HG03521 (cell line): Measurements from ENCODE around the gene CYP4F3.
"Not testable (repeated sequence)": the region's sequence is repeated elsewhere in the genome, so short reads cannot be mapped to it uniquely, and the experiment has no call there.

ENCODE experiments used
- ATAC-seq: cut with Tn5 transposase; IDR thresholded peaks from one replicate; pipeline ENCODE4 v1.9.1; 2021; ENCODE audit warnings: mild to moderate bottlenecking, moderate library complexity; ENCODE audit not compliant: unreplicated experiment

Gene CYP4F3, protein sequence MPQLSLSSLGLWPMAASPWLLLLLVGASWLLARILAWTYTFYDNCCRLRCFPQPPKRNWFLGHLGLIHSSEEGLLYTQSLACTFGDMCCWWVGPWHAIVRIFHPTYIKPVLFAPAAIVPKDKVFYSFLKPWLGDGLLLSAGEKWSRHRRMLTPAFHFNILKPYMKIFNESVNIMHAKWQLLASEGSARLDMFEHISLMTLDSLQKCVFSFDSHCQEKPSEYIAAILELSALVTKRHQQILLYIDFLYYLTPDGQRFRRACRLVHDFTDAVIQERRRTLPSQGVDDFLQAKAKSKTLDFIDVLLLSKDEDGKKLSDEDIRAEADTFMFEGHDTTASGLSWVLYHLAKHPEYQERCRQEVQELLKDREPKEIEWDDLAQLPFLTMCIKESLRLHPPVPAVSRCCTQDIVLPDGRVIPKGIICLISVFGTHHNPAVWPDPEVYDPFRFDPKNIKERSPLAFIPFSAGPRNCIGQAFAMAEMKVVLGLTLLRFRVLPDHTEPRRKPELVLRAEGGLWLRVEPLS

DNA sequence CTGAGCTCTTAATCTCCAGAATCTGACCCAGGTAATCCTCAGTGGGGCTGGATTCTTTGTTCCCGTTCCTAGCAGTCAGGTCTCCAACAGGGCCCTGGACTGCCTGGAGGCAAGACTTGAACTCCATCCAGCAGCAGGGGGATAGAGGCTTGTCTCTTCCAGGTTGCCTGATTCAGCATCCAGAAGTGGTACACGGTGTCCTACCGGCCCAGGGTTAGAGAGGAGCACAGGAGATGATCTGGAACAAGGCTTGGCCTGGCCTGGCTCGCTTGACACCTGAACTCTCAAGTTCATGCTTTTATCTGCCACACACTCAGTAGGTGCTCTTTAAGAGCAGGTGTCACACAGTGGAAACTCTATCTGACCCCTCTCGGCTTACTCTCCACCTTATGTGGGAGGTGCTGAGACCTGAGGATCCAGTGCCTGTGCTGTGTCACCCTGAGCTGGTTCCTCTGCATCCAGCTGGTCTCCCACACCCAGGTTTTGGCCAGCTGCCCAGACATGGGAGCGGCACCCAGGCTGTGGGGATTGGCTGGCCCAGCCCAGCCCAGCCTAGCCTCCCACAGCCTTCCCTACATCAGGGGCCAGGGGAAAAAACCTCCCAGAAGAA is at the start of gene CYP4F3:
TSS of gene CYP4F3 (plus strand) at position 604 of the 610 bp plus-strand sequence. CDS start 519 bp downstream, outside the sequence.
- ATAC-seq = no peak

DNA sequence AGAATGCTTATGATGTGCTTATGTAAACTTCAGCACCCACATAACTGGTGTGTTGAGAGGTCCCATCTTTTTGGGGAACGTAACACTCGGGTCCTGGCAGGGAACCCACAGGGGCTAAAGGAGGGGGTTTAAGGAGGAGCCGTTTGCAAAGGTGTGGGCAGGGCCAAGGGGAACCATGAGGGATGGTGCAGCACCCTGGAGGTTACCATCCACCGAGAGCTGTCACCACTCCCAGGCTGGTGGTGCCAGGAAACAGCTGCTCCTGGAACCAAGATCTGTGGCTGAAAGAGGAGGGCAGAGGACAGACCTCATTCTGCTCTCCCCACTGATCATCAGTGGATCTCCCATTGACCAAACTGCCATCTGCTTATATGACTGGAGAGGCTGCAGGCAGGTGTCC is 48.9 kb upstream of the CYP4F3 start:
- no peak for ATAC-seq

DNA sequence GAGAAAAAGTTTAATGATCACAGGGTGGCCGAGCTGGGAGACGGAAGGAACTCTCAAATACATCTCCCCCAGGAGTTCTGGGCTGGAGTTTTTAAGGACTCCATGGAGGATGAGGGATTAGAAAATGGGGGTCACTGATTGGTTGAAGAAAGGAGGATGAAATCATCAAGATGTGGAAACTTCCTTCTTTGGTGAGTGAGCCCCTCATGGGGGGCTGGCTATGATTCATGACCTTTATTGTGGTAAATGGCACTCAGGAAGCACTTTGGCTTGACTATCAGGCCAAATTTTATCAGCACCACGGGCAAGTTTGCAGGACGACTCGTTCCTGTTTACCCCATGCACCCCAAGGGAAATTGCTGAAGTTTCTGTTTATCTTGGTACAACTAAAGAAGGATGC is 48.2 kb upstream of the CYP4F3 start:
- ATAC-seq = not testable (repeated sequence)

DNA sequence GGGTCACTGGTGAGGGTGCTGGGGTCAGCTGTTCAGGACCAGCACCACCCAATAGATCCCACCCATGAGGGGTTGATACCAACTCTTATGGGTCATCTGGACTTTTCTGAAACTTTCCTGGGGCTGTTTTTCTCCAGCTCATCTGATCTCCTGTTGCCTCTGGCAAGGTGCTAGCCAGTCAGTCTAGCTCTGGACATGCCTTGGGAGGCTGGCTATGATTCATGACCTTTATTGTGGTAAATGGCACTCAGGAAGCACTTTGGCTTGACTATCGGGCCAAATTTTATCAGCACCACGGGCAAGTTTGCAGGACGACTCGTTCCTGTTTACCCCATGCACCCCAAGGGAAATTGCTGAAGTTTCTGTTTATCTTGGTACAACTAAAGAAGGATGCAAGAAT is 46.9 kb upstream of the CYP4F3 start:
- not testable (repeated sequence) for ATAC-seq

DNA sequence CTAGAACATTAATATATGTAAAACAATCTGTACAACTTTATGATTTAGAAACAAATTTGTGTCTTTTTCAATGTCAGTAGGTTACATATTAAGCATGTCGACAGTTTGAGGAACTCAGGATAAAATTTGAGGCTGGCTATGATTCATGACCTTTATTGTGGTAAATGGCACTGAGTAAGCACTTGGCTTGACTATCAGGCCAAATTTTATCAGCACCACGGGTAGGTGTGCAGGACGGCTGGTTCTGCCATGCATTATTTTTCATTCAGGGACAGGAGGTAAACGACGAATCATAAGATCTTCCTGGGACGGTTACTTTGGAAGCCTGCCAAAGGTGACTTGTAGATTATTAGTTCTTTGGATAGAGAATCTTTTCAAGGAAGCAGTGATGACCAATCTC is 45.6 kb upstream of the CYP4F3 start:
- no peak for ATAC-seq

DNA sequence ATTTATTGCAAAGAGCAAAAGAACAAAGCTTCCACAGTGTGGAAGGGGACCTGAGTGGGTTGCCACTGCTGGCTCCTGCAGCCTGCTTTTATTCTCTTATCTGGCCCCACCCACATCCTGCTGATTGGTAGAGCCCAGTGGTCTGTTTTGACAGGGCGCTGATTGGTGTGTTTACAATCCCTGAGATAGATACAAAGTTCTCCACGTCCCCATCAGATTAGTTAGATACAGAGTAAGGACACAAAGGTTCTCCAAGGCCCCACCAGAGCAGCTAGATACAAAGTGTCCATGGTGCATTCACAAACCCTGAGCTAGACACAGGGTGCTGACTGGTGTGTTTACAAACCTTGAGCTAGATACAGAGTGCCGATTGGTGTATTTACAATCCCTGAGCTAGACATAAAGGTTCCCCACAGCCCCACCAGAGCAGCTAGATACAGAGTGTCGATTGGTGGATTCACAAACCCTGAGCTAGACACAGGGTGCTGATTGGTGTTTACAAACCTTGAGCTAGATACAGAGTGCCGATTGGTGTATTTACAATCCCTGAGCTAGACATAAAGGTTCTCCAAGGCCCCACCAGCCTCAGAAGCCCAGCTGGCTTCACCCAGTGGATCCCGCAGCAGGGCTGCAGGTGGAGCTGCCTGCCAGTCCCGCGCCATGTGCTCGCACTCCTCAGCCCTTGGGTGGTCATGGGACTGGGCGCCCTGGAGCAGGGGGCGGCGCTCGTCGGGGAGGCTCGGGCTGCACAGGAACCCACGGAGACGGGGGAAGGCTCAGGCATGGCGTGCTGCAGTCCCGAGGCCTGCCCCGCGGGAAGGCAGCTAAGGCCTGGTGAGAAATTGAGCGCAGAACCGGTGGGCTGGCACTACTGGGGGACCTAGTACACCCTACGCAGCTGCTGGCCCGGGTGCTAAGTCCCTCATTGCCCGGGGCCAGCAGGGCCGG is 32.4 kb upstream of the CYP4F3 start:
- ATAC-seq = not testable (repeated sequence)

DNA sequence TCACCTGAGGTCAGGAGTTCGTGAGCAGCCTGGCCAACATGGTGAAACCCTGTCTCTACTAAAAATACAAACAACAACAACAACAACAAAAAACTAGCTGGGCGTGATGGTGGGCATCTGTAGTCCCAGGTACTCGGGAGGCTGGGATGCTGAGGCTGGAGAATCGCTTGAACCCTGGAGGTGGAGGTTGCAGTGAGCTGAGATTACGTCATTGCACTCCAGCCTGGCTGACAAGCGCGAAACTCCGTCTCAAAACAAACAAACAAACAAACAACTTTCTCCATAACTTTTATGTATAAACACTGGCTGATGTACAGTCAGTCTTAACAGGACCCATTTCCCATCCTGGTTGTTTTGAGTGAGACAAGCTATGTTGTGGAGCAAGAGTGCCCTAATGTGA is 31.4 kb upstream of the CYP4F3 start:
- no peak for ATAC-seq

DNA sequence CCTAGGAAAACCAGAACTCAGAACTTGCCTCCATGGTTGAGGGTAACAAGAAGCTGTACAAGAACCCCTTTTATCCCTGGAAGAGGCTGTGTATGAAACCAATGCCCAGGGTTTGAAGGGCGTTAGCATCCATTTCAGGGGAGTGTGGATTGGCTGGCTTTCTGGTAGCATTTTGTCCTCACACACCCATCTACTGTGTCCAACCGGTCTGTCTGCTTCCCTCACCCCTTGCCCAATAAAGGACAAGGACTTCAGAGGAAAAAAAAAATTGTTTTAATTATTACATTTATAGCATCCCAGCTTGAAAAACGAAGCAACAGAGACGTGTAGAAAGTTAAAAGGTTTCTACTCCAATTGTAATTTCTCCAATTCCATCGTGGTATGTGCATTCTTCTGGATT is 28.4 kb upstream of the CYP4F3 start:
- ATAC-seq = no peak

DNA sequence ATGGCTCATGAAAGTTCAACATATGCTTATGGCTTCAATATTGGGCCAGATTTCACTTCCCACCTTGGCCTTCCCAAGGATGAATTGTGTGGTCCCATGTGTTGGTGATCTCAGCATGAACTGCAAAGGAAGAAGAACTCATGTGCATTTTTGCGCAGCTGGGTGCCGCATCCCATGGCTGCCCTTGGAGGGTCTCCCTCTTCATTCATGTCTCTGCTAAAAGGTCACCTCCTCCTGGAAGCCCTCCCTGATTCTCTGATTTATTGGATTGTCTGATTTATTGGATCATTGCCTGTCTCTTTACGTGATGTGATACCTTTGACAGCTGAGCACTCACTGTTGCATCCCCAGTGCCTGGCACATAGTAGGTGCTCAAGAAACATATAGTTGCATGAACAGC is 27.4 kb upstream of the CYP4F3 start:
- ATAC-seq = no peak

DNA sequence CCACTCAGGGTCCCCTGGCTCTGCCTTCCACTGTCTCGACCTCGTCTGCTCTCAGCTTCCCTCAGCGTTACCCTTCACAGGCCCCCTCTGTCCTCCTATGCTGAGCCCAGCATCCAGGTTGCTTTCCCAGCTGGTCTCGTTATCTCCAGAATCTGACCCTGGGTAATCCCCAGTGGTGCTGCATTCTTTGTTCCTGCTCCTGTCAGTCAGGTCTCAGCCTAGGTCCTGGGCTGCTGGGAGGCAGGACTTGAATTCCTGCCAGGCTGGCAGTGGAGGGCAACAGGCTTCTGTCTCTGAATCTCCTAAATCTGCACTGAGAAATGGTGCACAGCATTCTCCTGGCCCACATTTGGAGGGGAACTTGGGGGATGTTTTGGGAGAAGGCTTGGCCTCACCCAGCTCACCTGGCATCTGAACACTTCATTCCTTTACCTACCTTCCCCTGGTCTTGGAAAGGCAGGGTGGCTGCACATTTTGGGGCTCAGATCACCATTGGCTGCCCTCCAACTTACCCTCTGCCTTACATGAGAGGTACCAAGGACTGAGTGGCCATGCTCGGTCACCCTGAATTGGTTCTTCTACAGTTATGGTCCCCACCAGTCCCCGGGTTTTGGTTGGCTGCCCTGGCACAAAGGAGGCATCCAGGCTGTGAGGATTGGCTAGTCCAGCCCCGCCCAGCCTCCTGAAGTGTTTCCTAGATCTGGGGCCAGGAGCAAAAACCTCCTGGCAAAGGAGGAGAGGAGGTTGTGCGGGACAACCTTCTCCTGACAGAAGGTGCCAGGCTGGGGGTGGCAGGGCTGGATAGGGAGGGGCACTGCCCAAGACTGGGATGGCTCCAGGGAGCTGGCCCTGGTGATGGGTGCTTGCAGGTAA is 26.0 kb upstream of the CYP4F3 start, which contains the start of gene CYP4F8:
TSS of gene CYP4F8 (plus strand) at position 712 of the 873 bp plus-strand sequence. CDS start 399 bp downstream, outside the sequence.
- ATAC-seq = no peak

DNA sequence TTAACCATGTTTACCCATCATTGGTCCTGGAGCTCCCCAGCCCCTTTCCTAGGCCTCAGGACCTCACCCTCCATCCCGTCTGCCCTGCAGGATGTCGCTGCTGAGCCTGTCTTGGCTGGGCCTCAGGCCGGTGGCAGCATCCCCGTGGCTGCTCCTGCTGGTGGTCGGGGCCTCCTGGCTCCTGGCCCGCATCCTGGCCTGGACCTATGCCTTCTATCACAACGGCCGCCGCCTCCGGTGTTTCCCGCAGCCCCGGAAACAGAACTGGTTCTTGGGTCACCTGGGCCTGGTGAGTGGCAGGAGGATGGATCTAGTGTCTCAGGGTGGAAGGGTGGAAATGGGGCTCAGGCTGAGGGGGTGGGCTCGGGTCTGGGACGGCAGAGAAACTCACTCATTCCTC is 25.2 kb upstream of the CYP4F3 start:
- ATAC-seq = no peak

DNA sequence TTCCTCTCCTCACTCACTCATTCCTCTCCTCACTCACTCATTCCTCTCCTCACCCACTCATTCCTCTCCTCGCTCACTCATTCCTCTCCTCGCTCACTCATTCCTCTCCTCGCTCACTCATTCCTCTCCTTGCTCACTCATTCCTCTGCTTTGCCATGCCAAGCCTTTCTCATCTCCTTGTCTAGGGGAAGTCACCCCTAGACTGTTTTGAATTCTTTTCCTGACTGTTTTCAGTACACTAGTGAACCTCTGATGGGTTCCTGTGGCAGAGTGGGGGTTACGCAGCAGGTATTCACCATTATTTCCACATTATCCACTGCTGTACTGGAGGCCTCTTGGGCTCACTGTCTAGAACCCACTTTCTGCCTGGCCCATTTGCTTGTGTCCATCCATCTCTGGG is 24.5 kb upstream of the CYP4F3 start:
- ATAC-seq = no peak

DNA sequence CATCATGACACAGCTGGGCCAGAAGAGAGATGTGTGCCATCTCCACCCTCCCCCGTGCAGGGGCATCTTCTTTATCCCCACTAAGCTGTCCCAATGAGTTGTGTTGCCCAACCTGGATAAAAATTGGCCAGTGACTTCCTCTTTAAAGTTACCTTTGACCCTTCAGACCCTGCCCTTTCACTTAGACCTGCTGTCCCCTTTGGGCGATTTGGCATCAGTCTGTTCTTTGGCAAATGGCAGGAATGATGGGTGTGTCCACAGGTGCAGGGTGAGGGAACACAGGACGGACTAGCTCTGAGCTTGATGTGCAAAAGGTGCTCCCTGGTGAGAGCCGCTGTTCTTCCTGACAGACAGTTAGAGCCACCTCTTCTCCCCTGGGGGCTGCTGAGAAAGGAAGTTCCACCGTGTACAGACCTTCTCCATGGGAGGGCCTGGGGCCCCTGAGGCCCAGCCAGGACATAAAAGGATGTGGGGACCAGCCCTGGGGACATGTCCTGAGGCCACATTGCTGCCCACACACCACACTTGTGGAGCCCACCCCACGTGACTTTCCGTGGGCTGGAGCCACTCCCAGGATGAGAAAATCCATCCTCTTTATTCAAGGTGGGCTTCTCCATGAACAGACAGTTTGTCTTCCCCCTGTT is 23.9 kb upstream of the CYP4F3 start:
- no peak for ATAC-seq

DNA sequence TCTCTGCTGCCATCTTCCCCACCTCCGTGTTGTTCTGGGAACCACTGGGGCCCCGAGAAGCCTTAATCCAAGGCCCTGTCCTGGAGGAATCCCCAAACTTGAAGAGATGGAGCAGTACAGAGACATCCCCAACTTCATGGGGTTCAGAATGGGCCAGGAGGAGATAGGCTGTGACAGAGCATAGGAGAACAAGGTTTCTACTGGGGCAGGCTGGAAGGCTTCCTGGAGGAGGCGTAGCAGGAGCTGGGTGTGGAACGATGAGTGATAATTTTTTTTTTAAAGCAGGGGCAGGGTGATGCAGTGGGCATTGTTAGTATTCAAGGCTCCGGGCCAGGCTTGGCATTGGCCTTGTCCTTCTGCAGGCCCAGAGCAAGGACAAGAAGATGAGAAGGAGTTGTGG is 22.4 kb upstream of the CYP4F3 start:
- no peak for ATAC-seq

DNA sequence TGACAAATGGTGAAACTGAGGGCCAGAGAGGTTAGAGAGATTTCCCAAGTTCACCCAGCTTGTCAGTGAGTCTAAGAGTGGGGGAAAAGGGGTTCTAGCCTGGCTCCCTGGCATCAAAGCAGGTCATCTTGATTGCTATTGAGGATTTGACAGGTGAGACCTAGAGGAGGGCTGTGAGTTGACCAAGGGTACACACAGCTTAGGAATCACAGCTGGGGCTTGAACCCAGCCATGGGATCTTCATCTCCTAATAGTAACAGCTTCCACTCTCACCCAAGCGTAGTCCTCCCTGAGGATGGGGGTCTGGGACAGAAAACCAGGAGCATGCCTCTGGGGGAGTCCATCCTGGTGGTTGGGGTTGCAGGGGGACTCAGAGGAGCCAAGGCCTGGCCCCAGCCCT is 18.9 kb upstream of the CYP4F3 start:
- ATAC-seq = no peak

DNA sequence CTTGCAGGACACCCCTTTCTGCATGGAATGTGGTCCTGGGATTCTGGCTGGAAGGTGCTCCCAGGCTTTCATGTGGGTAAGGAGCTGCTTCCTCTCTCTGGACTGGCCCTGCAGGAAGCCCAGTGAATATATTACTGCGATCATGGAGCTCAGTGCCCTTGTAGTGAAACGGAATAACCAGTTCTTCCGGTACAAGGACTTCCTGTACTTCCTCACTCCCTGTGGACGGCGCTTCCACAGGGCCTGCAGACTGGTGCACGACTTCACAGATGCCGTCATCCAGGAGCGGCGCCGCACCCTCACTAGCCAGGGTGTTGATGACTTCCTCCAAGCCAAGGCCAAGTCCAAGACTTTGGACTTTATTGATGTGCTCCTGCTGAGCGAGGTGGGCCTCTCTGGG is 17.7 kb upstream of the CYP4F3 start:
- no peak for ATAC-seq

DNA sequence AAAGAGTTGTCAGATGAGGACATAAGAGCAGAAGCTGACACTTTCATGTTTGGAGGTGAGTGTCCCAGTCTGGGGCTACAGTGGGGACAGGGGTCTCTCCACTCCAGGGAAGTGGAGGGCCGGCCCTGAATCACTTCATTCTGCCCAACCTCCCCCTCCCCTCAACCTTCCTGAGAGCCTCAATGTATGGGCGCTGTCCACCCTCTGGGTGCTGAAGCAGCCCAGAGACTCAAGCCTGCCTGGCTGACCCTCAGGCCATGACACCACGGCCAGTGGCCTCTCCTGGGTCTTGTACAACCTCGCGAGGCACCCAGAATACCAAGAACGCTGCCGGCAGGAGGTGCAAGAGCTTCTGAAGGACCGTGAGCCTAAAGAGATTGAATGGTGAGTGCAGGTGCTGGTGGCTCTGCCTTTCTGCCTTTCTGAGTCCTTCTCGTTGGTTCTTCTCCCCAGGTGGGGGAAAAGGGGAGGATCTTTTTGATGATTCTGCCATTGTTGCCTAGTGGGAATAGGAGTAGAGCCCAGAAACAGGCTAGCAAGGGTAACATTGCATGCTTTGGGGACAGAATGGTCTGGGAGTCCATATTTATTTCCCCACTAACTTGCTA is 16.9 kb upstream of the CYP4F3 start:
- ATAC-seq = no peak

DNA sequence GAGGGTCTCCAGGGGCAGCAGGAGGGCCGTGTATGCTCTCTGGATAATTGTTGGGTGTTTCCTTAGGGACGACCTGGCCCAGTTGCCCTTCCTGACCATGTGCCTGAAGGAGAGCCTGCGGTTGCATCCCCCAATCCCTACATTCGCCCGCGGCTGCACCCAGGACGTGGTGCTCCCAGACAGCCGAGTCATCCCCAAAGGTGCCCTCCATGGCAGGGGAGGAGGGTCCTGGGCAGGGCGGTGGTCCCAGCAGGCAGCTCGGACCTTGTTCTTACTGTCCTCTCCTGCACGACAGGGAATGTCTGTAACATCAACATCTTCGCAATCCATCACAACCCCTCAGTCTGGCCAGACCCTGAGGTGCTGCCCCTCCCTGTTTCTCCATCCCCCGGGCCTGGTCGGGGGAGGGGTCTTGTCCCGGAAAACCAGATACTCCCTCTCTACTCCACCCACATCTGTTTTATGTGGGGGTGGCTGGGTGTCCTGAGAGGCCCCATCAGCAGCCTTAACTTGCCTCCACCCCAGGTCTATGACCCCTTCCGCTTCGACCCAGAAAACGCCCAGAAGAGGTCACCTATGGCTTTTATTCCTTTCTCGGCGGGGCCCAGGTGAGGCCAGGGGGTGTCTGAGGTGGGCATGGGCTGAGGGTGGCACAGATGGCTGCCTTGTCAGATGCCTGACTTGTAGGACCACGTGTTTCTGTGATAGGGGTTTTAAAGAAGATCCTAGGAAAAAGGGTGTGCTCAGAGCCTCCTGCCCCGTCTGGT is 12.3 kb upstream of the CYP4F3 start:
- ATAC-seq = no peak
